ENCODE results near the gene TMEM238L. TPM values are rescaled to one million over a fixed set of nuclear protein-coding genes. Genes with fewer than 3 reads are reported as not detected.

Gene TMEM238L
- total RNA-seq, 1 donor from 2014 or later: not detected

DNA sequence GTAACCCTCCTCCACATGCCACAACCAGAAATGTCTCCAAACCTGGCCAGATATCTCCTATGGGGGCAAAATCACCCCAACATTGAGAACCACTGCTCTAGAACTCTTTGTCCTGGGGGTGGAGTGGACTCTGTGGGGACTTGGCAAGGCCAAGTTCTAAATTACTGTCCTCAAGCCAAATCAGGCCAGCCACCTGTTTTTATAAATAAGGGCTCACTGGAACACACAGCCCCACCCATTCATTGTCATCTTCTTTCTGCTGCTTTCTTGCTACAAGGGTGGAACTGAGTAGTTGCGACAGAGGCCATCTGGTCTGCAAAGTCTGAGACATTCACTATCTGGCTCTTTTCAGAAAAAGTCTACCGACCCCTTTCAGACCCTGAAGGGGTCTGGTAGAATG, 47.3 kb downstream of the TMEM238L start:
- Histone ChIP-seq H3K4me1 (no peaks in the 10 kb centered on the region), H3K36me3 (no peaks in the 10 kb centered on the region), H3K4me3 (no peak overlapping the region), H3K27ac (no peak overlapping the region), H3K27me3 (no peaks in the 10 kb centered on the region), H3K9me3 (no peaks in the 10 kb centered on the region)
- TF ChIP-seq, protein P1, sequence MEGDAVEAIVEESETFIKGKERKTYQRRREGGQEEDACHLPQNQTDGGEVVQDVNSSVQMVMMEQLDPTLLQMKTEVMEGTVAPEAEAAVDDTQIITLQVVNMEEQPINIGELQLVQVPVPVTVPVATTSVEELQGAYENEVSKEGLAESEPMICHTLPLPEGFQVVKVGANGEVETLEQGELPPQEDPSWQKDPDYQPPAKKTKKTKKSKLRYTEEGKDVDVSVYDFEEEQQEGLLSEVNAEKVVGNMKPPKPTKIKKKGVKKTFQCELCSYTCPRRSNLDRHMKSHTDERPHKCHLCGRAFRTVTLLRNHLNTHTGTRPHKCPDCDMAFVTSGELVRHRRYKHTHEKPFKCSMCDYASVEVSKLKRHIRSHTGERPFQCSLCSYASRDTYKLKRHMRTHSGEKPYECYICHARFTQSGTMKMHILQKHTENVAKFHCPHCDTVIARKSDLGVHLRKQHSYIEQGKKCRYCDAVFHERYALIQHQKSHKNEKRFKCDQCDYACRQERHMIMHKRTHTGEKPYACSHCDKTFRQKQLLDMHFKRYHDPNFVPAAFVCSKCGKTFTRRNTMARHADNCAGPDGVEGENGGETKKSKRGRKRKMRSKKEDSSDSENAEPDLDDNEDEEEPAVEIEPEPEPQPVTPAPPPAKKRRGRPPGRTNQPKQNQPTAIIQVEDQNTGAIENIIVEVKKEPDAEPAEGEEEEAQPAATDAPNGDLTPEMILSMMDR (IDR thresholded peaks at IDR 0.05): no peak
- intact Hi-C loops (cut with DNase I): no loop called here
- DNase-seq (ENCODE audit: low spot score in 2 of 2): no peak

DNA sequence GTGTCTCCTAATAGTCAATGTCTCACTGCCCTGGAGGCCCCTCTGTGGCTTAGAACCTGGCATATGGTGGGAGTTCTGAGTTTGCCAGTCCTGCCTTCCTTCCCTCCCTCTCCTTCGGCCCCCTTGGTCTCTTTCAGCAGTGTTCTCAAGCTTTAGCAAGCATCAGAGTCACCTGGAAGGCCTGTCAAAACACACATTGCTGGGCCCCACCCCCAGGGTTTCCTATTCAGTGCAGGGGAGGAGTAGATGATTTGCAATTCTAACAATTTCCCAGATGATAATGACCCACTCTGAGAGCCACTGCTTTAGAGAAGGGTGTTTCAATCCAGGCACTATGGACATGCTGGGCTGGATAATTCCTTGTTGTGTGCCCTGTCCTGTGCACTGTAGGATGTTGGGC, 47.7 kb downstream of the TMEM238L start:
- TF ChIP-seq, protein P1 (IDR thresholded peaks at IDR 0.05): no peak
- Histone ChIP-seq H3K27ac (no peak overlapping the region), H3K9me3 (no peaks in the 10 kb centered on the region), H3K36me3 (no peaks in the 10 kb centered on the region), H3K4me3 (no peak overlapping the region), H3K27me3 (no peaks in the 10 kb centered on the region), H3K4me1 (no peaks in the 10 kb centered on the region)
- no peak for DNase-seq (ENCODE audit: low spot score in 2 of 2)
- intact Hi-C loops (cut with DNase I): no loop called here

DNA sequence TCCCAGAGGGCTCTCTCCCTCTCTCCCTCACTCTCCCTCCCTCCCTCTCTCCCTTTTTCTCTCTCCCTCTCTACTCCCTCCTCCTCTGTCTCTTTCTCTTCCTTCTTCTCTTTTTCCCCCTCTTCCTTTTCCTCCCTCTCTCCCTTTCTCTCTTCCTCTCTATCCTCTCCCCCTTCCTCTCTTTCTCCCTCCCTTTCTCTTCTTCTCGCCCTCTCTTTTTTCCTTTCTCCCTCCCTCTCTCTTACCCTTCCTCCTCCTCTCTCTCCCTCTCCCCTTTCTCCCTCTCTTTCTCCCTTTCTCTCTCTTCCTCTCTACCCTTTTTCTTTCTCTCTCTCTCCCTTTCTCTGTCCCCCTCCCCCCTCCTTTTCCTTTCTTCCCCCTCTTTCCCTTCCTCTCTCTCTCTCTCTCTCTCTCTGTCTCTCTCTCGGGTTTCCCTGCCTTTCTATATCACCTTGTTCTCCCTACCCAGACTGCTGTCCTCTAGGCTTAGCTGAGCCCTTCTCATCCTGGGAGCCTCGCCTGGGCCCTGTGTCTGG, 48.2 kb downstream of the TMEM238L start:
- TF ChIP-seq, protein P1 (IDR thresholded peaks at IDR 0.05): no peak

DNA sequence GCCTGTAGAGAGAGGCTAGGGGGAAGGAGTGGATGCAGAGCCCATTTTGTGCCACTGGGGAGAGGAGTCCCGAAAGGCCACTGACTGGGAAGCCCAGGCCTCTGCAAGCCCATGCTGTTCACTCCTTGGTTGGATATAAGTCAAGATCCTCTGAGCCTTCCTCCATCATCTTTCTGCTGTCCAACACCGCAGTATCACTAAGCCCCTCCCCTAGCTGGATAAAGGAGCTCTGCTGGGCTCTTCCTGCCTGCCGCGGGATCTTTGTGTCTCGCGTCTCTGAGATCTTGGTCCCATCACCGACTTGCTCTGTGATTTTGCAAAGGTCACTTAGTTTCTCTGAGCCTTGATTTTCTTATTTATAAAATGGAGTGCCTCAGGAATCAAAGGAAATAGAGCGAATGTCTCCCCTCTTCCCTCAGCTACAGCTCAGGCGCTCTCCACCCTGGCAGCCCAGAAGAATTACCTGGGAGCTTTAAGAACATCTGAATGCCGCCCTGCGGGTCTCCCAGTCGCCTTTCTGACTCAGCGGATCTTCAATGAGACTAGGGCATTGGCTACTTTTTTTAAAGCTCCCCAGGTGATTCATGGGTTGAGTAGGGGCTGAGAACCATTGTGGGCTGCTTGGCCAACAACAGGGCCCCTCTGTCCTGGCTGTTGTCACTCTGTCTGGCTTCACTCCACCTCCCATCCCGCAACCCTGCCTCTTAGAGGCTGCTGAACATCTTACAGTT, 48.9 kb downstream of the TMEM238L start:
- no peaks in the 10 kb centered on the region for H3K27me3 ChIP-seq
- H3K9me3 ChIP-seq: no peaks in the 10 kb centered on the region
- H3K4me3 ChIP-seq: no peak overlapping the region
- no peak overlapping the region for H3K27ac ChIP-seq
- no peak for DNase-seq (ENCODE audit: low spot score in 2 of 2)
- no peaks in the 10 kb centered on the region for H3K4me1 ChIP-seq
- TF ChIP-seq, protein P1 (IDR thresholded peaks at IDR 0.05): no peak
- no peaks in the 10 kb centered on the region for H3K36me3 ChIP-seq
- intact Hi-C loops (cut with DNase I): no loop called here

More for the DNA sequence above, 48.2 kb downstream of the TMEM238L start:
- no peaks in the 10 kb centered on the region for H3K27me3 ChIP-seq
- no peaks in the 10 kb centered on the region for H3K9me3 ChIP-seq
- H3K4me1 ChIP-seq: no peaks in the 10 kb centered on the region
- H3K27ac ChIP-seq: no peak overlapping the region
- H3K36me3 ChIP-seq: no peaks in the 10 kb centered on the region
- intact Hi-C loops (cut with DNase I): no loop called here
- H3K4me3 ChIP-seq: no peak overlapping the region
- DNase-seq (ENCODE audit: low spot score in 2 of 2): no peak

DNA sequence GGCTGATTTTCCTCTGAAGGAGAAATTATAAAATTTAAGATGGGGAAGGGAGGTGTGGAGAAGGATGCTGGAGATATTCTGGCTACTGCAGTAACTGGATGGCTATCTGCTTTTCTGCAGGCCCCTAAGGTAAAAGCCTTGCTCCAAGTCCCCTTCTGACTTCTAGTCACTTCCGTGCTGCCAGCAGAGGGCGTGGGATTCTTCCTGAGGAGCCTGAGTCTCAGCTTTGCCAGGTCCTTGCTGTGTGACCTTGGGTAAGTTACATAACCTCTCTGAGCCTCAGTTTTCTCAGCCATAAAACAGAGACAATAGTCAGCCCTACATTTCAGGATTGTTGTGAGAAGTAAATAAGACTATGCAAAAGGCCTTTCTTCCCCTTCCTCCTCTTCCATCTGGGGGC, 49.8 kb downstream of the TMEM238L start:
- TF ChIP-seq, protein P1 (IDR thresholded peaks at IDR 0.05): peak in 1 of 3 experiments; percentile 6
- no peaks in the 10 kb centered on the region for H3K4me1 ChIP-seq
- intact Hi-C loops (cut with DNase I): no loop called here
- no peaks in the 10 kb centered on the region for H3K27me3 ChIP-seq
- no peak for DNase-seq (ENCODE audit: low spot score in 2 of 2)
- no peak overlapping the region for H3K27ac ChIP-seq
- no peak overlapping the region for H3K4me3 ChIP-seq
- no peaks in the 10 kb centered on the region for H3K36me3 ChIP-seq
- H3K9me3 ChIP-seq: no peaks in the 10 kb centered on the region

Measured in ascending aorta (tissue), 2 donors.